SU-DHL-6 (cell line): Measurements from ENCODE around the gene LRRC26.

Experiments
- EZH2phosphoT487 ChIP-seq: fragments of 200-600 bp; sonication (generic), shearing (Covaris generic); conservative IDR thresholded peaks from 2 replicates; pipeline ENCODE4 v1.6.1; 2018; ENCODE audit warnings: mild to moderate bottlenecking, antibody characterized with exemption, low read length, moderate library complexity, mixed read lengths
- TF ChIP-seq, protein P1 (sequence below): fragments of 200-600 bp; sonication (generic); IDR thresholded peaks from one replicate; pipeline ENCODE4 v1.5.1; 2017; ENCODE audit warnings: antibody characterized with exemption, mild to moderate bottlenecking, low read length, moderate library complexity; ENCODE audit not compliant: insufficient read depth, poor library complexity, severe bottlenecking

DNA sequence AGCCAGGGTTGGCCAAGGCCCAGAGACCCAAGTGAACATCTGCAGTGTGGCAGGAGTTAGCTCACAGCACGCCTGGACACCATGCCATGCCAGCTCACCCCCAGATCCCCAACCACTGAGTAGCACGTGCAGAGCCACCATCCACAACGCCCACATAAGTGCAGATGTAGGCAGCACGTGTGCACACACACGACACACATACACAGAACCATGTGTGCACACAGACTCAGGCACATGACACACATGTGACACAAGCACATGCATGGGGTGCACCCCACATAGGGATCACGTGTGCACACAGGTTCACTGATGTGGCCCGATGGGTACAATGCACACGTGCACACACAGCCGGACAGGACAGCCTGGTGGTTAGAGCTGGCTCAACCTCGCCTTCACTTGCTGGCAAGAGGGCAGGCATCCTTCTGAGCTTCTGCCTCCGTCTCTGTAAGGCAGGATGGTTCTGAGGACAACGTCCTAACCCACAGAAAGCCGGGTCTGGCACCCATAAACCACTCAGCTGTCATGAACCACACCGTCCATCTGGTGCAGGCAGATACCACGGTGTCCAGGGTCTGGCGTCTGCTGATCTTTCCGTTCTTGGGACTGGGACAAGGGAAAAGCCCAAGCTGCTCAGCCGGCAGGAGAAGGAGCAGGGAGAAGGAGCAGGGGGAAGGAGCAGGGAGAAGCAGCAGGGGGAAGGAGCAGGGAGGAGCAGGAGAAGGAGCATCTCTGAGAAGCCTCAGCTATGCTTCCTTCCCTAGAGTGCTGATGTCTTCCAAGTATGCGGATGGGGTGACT lies 12.0 kb downstream of the LRRC26 start:
- TF ChIP-seq, protein P1, sequence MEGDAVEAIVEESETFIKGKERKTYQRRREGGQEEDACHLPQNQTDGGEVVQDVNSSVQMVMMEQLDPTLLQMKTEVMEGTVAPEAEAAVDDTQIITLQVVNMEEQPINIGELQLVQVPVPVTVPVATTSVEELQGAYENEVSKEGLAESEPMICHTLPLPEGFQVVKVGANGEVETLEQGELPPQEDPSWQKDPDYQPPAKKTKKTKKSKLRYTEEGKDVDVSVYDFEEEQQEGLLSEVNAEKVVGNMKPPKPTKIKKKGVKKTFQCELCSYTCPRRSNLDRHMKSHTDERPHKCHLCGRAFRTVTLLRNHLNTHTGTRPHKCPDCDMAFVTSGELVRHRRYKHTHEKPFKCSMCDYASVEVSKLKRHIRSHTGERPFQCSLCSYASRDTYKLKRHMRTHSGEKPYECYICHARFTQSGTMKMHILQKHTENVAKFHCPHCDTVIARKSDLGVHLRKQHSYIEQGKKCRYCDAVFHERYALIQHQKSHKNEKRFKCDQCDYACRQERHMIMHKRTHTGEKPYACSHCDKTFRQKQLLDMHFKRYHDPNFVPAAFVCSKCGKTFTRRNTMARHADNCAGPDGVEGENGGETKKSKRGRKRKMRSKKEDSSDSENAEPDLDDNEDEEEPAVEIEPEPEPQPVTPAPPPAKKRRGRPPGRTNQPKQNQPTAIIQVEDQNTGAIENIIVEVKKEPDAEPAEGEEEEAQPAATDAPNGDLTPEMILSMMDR: no peak
- no peak for TF ChIP-seq EZH2phosphoT487
